Gastroesophageal sphincter (tissue), 3 donors: Measurements from ENCODE around the gene OR10A6.

Experiments used
- CTCF ChIP-seq, 4 experiments: fragments of 200-600 bp in 2 of 4; fragments of 450-650 bp in 2 of 4; sonication (generic) in 1 of 4; IDR thresholded peaks; one replicate each; pipeline ENCODE4 v1.5.1; 2017 to 2019; ENCODE audit warnings: antibody characterized with exemption in 4 of 4, mild to moderate bottlenecking in 2 of 4, moderate library complexity in 2 of 4
- POLR2A ChIP-seq, 2 donors: fragments of 450-650 bp; IDR thresholded peaks; one replicate each; pipeline ENCODE4 v1.6.1; 2017; ENCODE audit warnings: antibody characterized with exemption in 2 of 2, mild to moderate bottlenecking in 2 of 2, moderate library complexity in 1 of 2
- POLR2AphosphoS5 ChIP-seq: sonication (generic); formaldehyde crosslinking; IDR thresholded peaks from one replicate; pipeline ENCODE4 v1.6.1; 2017; ENCODE audit warnings: antibody characterized with exemption

DNA sequence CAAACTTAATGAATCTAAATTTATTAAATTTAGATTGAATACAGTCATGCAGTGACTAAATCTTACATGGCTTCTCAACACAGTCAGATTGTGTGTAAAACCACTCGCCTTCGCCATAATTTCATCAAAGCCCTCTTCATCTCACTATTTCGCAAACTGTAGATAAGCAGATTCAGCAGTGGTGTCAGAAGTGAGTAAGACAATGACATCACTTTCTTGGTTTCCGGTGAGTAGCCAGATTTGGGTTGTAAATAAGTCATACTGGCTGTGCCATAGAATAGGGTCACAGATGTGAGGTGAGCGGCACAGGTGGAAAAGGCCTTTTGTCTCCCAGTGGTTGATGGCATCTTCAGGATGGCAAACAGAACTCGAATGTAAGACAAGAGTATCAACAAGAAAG is 3.4 kb downstream of the OR10A6 start:
- TF ChIP-seq POLR2A (IDR thresholded peaks at IDR 0.05), result no peak
- TF ChIP-seq POLR2AphosphoS5, result no peak
- TF ChIP-seq CTCF (IDR thresholded peaks at IDR 0.05), result no peak
